Activated CD8-positive, alpha-beta memory T cell treated with anti-CD3 and anti-CD28 coated beads, Interleukin-2, amount 50 U/mL, for 24 hours (primary cell): ENCODE data around the gene ZNF185.

Experiments used
- DNase-seq: peaks from one replicate; pipeline ENCODE4 v3.0.0-alpha.2; 2020; ENCODE audit errors: extremely low read depth

ZNF185 gene

DNA sequence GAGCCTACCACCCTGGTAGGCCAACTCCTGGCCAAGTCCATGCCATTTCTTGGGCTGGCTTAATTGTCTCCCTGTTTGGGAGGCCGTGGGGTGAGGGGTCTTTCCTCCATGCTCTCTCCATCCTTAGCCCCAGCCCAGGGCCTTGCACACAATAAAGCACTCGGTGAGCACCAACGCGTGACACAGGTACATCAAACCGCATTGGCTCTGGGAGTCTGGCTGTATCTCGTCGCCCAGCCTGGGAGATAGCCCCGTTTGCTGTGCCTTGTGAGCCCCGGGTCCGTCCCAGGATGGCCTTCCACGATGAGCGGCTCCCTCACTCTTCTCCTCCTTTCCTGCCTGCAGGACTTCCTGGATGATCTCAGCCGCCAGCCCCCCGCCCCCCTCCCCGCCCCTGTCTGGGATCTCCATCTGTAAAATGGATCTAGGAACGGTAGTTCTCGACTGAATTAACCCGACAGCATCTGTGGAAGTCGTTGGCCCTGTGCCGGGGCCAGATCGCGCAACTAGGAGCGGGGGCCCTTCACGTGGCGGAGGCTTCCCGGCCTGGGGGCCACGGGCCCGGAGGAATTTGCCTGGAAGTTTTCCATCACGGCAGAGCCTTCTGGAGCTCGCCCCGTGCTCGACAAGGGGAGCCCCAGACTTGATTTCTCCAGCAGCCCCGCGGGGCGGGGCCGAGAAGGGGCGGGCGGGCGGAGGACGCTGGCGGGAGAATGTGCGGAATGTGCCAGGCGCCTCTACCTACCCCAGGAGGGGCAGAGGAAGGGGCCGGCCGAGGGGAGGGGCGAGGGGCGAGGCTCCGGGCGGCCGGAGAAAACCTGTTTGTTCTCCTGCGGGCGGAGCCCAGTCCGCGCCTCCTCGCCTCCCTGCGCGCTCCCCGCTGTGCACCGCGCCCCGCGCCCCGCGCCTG lies at the start of gene ZNF185:
TSS of gene ZNF185 (plus strand) at position 846 of the 910 bp plus-strand sequence. CDS start 16,423 bp downstream, outside the sequence.
- no peak for DNase-seq

DNA sequence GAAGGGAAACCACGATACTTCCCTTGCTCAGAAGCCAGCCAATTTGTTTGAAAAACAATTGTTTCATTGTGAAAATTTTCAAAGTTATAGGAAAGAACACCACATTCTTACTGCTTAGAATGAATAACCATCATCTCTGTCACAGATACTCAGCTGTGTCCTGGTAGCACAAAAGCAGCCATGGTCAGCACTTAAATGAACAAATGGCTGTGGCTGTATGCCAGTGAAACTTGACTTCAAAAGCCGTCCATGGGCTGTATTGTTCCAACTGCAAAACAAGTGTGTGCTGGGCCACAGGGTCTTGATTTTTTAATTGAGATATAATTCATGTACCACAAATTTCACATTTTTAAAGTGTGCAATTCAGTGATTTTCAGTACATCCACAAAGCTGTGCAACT lies 47.4 kb upstream of the ZNF185 start:
- no peak for DNase-seq

GRCh38 chrX:152853986-152854385 lies 43.9 kb upstream of the ZNF185 start:
- DNase-seq = no peak

- no peak for DNase-seq
Observed at GRCh38 chrX:152861116-152861515, 36.8 kb upstream of the ZNF185 start.

- DNase-seq = no peak
Observed at GRCh38 chrX:152861826-152862225, 36.0 kb upstream of the ZNF185 start.

DNA sequence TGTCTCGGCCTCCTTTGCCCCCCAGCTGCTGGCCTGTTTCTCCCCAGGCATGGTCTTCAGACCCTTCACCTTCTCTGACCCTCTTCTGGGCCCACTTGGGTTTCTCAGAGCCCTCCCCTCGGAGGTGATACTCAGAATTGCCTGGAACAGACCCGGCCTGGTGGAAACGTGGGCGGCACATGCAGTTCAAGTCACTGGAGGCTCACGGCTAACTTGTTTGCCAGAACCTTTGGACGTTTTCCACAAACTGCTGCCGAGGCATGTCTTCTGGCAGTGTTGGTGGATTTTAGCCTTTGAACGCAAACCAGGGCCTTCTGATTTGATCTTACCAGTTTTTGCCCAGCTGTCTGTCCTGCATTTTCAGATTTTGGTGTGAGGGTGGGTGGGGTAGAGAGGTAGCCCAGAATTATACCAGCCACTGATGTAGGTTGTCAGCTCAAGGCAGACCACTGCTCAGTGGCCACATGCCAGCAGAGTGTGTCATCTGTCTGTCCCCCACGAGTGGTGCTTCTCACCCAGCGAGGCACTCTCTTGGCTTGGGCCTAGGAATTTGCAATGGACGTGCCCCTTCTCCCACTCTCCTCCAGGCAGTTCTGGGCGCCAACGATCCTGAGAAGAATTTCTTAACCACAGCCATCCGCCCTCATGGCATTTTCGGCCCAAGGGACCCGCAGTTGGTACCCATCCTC lies 32.5 kb upstream of the ZNF185 start:
- no peak for DNase-seq

GRCh38 chrX:152866386-152866785 lies 31.5 kb upstream of the ZNF185 start:
- no peak for DNase-seq

- DNase-seq = no peak
Observed at GRCh38 chrX:152869972-152870371, 27.9 kb upstream of the ZNF185 start.

DNA sequence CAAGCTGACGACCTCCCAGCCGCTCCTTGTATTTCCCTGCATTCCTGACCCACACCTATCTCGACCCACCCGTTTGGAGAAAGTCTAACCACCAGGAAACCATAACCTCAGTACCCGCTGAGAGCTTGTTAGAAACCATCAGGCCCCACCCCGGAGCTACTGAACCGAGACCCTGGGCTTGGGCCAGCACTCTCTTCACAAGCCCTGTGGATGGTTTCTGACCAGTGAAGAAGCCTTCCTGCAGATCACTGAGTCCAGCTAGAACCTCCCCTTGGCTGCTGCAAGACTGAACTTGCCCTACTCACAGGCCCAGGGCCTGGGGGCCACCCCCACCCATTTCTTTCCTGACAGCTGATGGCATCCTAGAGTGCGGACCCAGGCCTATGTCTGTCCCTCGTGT lies 26.6 kb upstream of the ZNF185 start:
- no peak for DNase-seq

GRCh38 chrX:152872522-152872921 lies 25.3 kb upstream of the ZNF185 start:
- DNase-seq = no peak

GRCh38 chrX:152873361-152873760 lies 24.5 kb upstream of the ZNF185 start:
- DNase-seq = no peak

DNA sequence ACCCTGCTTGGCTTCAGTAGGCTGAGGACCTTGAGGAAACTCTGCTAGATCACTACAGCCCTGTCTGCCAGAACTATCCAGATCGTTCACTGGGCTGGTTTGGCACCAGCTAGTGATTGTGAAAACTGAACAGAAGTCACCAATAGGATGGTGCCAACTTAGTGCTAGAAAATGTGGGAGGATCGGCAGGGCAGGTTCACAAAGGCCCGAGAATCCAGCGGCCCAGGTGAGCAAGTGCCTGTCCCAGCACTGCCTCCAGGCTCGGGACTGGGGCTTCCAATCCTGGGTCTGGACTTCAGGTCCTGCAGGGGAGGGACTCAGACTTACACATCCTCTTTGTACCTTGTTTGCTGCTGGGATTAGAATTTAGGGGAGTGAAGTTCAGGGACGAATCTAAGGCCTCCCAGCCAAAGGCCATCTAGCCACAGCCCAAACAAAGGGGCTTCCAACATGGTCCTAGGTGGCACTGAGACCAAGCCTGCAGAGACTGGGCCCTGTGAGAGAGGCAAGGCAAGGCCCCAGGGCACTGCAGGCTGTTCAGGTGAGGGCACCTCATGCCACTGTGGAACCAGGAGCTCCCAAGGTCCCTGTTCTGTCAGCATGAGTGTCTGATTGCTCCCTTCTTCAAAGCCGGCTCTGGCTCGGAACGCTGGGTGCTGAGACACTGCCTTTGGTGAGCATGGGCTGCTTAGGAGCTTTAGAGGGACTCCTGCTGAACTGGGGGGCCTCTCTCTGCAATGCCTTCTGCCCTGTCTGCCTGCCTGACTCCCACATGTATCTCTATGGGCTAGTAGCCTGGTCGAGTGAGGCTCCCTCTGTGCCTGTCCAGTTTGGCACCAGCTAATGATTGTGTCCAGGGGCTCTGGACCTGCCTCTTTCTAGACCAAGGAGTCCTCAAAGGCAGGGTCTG lies 20.7 kb upstream of the ZNF185 start:
- DNase-seq = no peak

GRCh38 chrX:152878976-152879755 lies 18.7 kb upstream of the ZNF185 start:
- no peak for DNase-seq

DNA sequence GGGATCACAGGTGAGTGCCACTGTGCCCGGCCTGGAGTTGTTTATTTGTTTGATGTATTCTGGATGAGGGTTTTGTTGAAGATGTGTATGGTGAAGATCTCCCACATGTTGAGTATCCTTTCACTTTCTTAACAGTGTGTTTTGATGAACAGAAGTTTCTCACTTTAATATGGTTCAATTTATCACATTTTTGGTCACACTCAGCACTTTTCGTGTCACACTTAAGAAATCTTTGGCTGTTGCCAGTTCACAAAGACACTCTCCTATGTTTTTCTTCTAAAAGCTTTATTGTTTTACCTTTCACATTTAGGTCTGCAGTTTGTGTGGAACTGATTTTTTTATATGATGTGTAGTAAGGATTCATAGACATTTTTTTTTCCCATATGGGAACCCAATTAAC lies 16.6 kb upstream of the ZNF185 start:
- DNase-seq = no peak

GRCh38 chrX:152884171-152884570 lies 13.7 kb upstream of the ZNF185 start:
- DNase-seq = no peak

DNA sequence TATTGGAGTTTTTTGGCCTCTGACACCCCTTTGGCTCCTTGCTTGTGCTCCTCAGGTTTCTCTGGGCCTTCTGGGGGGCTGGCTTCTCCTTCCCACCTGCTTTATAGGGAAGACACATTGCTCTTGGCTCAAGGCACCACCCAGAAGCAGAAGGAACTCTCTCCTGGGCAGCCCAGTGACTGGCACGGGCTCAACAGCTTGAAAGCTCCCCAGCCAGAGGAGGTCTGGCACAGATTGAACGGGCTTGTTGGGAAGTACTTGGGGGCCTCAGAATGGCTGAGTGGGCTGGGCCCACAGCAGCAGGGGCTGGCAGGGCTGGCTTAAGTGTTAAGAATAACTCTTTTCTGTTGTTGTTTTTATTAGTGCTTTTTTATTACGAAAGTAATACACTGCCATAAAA lies 11.2 kb upstream of the ZNF185 start:
- DNase-seq = no peak

GRCh38 chrX:152892499-152892898 lies 5.4 kb upstream of the ZNF185 start:
- no peak for DNase-seq

GRCh38 chrX:152892999-152893891 lies 4.6 kb upstream of the ZNF185 start:
- DNase-seq = no peak

DNA sequence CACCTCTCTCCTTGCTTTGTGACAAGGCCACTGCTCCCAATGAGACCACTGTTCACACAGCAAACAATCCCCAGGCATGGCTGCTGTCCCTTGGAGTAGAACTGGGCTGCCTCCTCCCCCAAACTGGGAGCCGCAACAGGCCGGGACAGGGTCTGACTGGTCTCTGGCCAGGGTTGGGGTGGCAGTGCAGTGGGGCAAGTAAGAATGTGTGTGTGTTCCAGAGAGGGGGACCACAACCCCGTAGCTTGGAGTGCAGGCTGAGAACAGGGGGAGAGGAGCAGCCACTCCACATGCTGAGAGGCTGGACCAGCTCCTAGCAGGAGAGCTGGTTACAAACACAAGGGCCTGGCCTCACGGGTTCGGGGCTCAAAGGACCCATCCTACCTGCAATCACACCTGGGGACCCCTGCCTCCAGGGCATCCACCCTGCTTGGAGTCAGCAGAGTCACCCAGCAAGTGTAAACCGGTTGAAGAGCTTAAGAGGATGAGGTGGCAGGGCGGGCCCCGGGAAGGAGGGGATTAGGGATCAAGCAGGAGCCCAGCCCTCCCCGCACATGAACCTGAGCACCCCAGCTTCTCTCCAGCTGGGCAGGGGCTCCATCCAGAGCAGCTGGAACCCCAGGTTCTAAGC lies 3.8 kb upstream of the ZNF185 start:
- DNase-seq = no peak

- DNase-seq = no peak
Observed at GRCh38 chrX:152895121-152895520, 2.7 kb upstream of the ZNF185 start.
